Memory B cell (primary cell): ENCODE data around the gene CTNNA3.
"Not testable (repeated sequence)": the region's sequence is repeated elsewhere in the genome, so short reads cannot be mapped to it uniquely, and the experiment has no call there.

Source experiments
- ATAC-seq: fragments of 150-1000 bp; cut with Tn5 transposase; 2 replicates; pipeline ENCODE4 v1.10.0; 2021; ENCODE audit warnings: low read depth, mild to moderate bottlenecking, moderate library complexity
- DNase-seq, 2 donors: peaks; one replicate each; pipeline ENCODE4 v3.0.0; 2022; ENCODE audit warnings: low spot score in 2 of 2
- H3K27ac Mint-ChIP-seq: one replicate; pipeline ENCODE4 v1.8.0; 2022; ENCODE audit warnings: mild to moderate bottlenecking, moderate library complexity, mixed read lengths
- H3K27me3 Mint-ChIP-seq: one replicate; pipeline ENCODE4 v1.8.0; 2022; ENCODE audit warnings: mixed read lengths
- H3K36me3 Mint-ChIP-seq: one replicate; pipeline ENCODE4 v1.8.0; 2022; ENCODE audit warnings: mild to moderate bottlenecking, mixed read lengths
- H3K4me1 Mint-ChIP-seq: one replicate; pipeline ENCODE4 v1.8.0; 2022; ENCODE audit warnings: mixed read lengths
- H3K4me3 Mint-ChIP-seq: one replicate; pipeline ENCODE4 v1.8.0; 2022; ENCODE audit warnings: mild to moderate bottlenecking, moderate library complexity, mixed read lengths
- H3K9me3 Mint-ChIP-seq: one replicate; pipeline ENCODE4 v1.8.0; 2022; ENCODE audit warnings: mixed read lengths

Gene CTNNA3

GRCh38 chr10:66365686-66366085 lies 1330.3 kb downstream of the CTNNA3 start:
- no peaks in the 10 kb centered on the region for H3K4me1 Mint-ChIP-seq
- no peak overlapping the region for H3K4me3 Mint-ChIP-seq
- ATAC-seq (no peak), DNase-seq (no peak)
- no peaks in the 10 kb centered on the region for H3K36me3 Mint-ChIP-seq
- H3K27me3 Mint-ChIP-seq: no peaks in the 10 kb centered on the region
- peaks cover 9% of the 10 kb centered on the region for H3K9me3 Mint-ChIP-seq
- no peak overlapping the region for H3K27ac Mint-ChIP-seq

GRCh38 chr10:66362522-66362921 lies 1333.5 kb downstream of the CTNNA3 start:
- H3K36me3 Mint-ChIP-seq: no peaks in the 10 kb centered on the region
- peaks cover 9% of the 10 kb centered on the region for H3K9me3 Mint-ChIP-seq
- no peak overlapping the region for H3K4me3 Mint-ChIP-seq
- no peaks in the 10 kb centered on the region for H3K4me1 Mint-ChIP-seq
- DNase-seq (no peak), ATAC-seq (no peak)
- no peak overlapping the region for H3K27ac Mint-ChIP-seq
- H3K27me3 Mint-ChIP-seq: no peaks in the 10 kb centered on the region

DNA sequence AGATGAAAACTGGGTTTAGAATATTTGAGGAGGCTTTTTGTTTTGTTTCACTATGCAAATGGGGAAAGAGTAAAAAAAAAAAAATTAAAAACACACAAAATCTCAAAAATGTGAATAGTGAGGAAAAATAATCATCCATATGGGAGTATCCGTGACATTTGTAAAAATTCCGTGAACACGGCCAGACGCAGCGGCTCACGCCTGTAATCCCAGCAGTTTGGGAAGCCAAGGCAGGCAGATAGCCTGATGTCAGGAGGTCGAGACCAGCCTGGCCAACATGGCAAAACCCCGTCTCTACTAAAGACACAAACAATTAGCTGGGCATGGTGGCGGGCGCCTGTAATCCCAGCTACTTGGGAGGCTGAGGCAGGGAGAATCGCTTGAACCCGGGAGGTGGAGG lies 1342.2 kb downstream of the CTNNA3 start:
- ATAC-seq, H3K4me3 Mint-ChIP-seq, H3K9me3 Mint-ChIP-seq, H3K36me3 Mint-ChIP-seq, H3K27ac Mint-ChIP-seq, H3K4me1 Mint-ChIP-seq, H3K27me3 Mint-ChIP-seq, DNase-seq: not testable (repeated sequence)

DNA sequence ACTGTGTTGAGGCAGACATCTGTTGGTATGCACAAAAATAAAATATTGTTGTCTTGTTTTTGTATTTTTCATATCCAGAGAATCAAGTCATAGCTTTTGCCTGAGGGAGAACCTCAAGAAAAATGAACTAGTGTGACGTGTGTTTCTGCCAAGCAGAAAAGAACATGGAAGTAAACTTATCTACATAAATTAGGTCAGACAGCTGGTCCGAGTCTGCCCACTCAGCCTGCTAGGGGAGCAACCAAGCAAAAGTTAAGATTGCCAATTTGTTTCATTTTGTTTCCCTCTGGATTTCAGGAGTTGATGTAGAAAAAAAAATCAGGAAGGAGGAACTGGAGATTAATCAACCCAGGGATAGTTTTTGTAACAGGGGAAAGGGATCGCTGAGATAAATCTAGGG lies 1342.6 kb downstream of the CTNNA3 start:
- Mint-ChIP-seq H3K27ac (no peak overlapping the region), H3K27me3 (no peaks in the 10 kb centered on the region), H3K36me3 (no peaks in the 10 kb centered on the region), H3K4me1 (no peaks in the 10 kb centered on the region), H3K4me3 (no peak overlapping the region), H3K9me3 (peaks cover 2% of the 10 kb centered on the region)
- no peak for DNase-seq
- no peak for ATAC-seq

- no peaks in the 10 kb centered on the region for H3K36me3 Mint-ChIP-seq
- ATAC-seq (no peak), DNase-seq (no peak)
- H3K4me3 Mint-ChIP-seq: no peak overlapping the region
- no peaks in the 10 kb centered on the region for H3K4me1 Mint-ChIP-seq
- no peaks in the 10 kb centered on the region for H3K27me3 Mint-ChIP-seq
- H3K9me3 Mint-ChIP-seq: peaks cover 2% of the 10 kb centered on the region
- H3K27ac Mint-ChIP-seq: no peak overlapping the region
Observed at GRCh38 chr10:66350622-66351399, 1345.2 kb downstream of the CTNNA3 start.

DNA sequence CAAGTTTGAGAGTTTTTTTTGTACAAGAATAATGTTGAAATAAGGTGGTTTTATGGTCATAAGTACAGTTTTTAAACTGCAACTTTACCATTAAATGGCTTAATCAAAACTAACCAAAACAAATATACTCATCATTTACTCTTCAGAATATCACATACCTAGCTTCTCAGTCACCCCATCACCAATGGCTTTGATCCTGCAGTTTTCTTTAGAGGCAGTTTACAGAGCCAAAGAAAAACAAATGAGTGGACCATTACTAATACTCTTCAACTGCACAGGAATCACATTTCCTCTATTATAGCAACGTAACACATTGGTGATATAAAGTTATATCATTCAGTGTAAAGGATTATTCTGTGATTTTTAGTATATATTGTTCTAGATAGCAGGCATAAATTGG lies 1346.3 kb downstream of the CTNNA3 start:
- no peaks in the 10 kb centered on the region for H3K27me3 Mint-ChIP-seq
- DNase-seq: no peak

DNA sequence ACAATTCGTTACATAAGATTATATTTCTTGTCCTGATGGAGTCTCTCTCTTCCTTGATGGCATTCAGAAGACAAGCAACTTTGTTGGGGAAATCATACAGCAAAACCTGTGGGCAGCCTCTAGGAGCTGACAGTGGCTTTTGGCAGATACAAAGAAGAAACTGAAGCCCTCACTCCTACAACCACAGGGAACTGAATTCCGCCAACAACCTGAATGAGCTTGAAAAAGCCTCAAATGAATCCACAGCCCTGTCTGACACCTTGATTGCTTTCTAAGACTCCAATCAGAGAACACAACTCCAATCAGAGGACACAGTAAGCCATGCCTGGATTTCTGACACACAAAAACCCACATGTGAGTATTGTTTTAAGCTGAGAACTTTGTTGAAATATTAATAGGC lies 1346.9 kb downstream of the CTNNA3 start:
- no peaks in the 10 kb centered on the region for H3K36me3 Mint-ChIP-seq
- H3K27me3 Mint-ChIP-seq: no peaks in the 10 kb centered on the region
- H3K4me3 Mint-ChIP-seq: no peak overlapping the region
- ATAC-seq: no peak
- H3K4me1 Mint-ChIP-seq: no peaks in the 10 kb centered on the region
- no peak for DNase-seq
- H3K27ac Mint-ChIP-seq: no peak overlapping the region
- H3K9me3 Mint-ChIP-seq: peaks cover 2% of the 10 kb centered on the region

More for the DNA sequence above, 1346.3 kb downstream of the CTNNA3 start:
- Mint-ChIP-seq H3K4me1 (no peaks in the 10 kb centered on the region), H3K27ac (no peak overlapping the region), H3K9me3 (peaks cover 2% of the 10 kb centered on the region), H3K4me3 (no peak overlapping the region), H3K36me3 (no peaks in the 10 kb centered on the region)
- no peak for ATAC-seq

- no peaks in the 10 kb centered on the region for H3K36me3 Mint-ChIP-seq
- ATAC-seq: no peak
- no peaks in the 10 kb centered on the region for H3K4me1 Mint-ChIP-seq
- H3K27me3 Mint-ChIP-seq: no peaks in the 10 kb centered on the region
- DNase-seq: no peak
- peaks cover 5% of the 10 kb centered on the region for H3K9me3 Mint-ChIP-seq
- no peak overlapping the region for H3K27ac Mint-ChIP-seq
- no peak overlapping the region for H3K4me3 Mint-ChIP-seq
Observed at GRCh38 chr10:66337211-66337610, 1358.8 kb downstream of the CTNNA3 start.

DNA sequence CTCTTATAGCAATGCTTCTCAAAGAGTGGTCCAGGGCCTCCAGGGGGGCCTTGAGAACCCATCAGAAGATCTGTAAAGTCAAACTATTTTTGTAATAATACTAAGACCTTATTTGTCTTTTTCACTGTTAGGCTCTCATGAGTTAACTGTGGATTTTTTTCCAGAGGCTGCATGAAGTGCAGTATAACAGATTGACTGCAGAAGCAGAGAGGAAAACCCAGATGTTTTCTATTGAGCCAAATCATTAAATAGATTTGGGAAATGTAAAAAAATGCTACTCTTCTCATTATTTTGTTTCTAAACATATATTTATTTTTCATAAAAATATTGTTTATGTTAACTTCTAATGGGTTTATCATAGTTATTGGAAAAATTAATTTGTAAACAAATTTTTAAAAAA lies 1359.2 kb downstream of the CTNNA3 start:
- H3K36me3 Mint-ChIP-seq: no peaks in the 10 kb centered on the region
- H3K27ac Mint-ChIP-seq: no peak overlapping the region
- DNase-seq: no peak
- no peaks in the 10 kb centered on the region for H3K27me3 Mint-ChIP-seq
- no peak overlapping the region for H3K4me3 Mint-ChIP-seq
- H3K4me1 Mint-ChIP-seq: no peaks in the 10 kb centered on the region
- no peak for ATAC-seq
- peaks cover 5% of the 10 kb centered on the region for H3K9me3 Mint-ChIP-seq

- not testable (repeated sequence) for H3K27me3 Mint-ChIP-seq, H3K4me3 Mint-ChIP-seq, H3K27ac Mint-ChIP-seq, H3K36me3 Mint-ChIP-seq, H3K4me1 Mint-ChIP-seq, ATAC-seq, H3K9me3 Mint-ChIP-seq, DNase-seq
Observed at GRCh38 chr10:66335753-66336152, 1360.2 kb downstream of the CTNNA3 start.

DNA sequence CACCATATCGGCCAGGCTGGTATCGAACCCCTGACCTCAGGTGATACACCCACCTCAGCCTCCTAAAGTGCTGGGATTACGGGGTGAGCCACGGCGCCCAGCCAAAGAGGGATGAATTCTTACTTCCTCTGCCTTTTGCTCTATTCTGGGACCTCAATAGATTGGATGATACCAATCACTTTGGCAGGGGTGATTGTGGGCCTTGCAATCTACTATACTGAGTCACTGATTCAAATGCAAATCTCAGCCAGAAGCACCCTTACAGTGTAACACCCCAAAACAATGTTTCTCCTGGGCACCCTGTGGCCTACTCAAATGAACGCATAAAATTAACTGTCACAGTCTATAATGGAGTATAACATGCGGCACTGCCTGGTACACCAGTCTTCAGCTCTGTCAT lies 1366.8 kb downstream of the CTNNA3 start:
- no peaks in the 10 kb centered on the region for H3K4me1 Mint-ChIP-seq
- no peak overlapping the region for H3K27ac Mint-ChIP-seq
- no peak for ATAC-seq

GRCh38 chr10:66326876-66327275 lies 1369.1 kb downstream of the CTNNA3 start:
- Mint-ChIP-seq H3K4me3 (no peak overlapping the region), H3K4me1 (no peaks in the 10 kb centered on the region), H3K27me3 (no peaks in the 10 kb centered on the region), H3K27ac (no peak overlapping the region), H3K9me3 (no peaks in the 10 kb centered on the region), H3K36me3 (no peaks in the 10 kb centered on the region)
- DNase-seq (no peak), ATAC-seq (no peak)

More for the DNA sequence above, 1366.8 kb downstream of the CTNNA3 start:
- no peaks in the 10 kb centered on the region for H3K36me3 Mint-ChIP-seq
- no peak overlapping the region for H3K4me3 Mint-ChIP-seq
- H3K9me3 Mint-ChIP-seq: peaks cover 3% of the 10 kb centered on the region
- H3K27me3 Mint-ChIP-seq: no peaks in the 10 kb centered on the region
- DNase-seq: no peak

- DNase-seq (no peak), ATAC-seq (no peak)
- Mint-ChIP-seq H3K36me3 (no peaks in the 10 kb centered on the region), H3K4me3 (no peak overlapping the region), H3K4me1 (no peaks in the 10 kb centered on the region), H3K27ac (no peak overlapping the region), H3K27me3 (no peaks in the 10 kb centered on the region), H3K9me3 (no peaks in the 10 kb centered on the region)
Observed at GRCh38 chr10:66322777-66323176, 1373.2 kb downstream of the CTNNA3 start.

GRCh38 chr10:66321723-66322665 lies 1374.0 kb downstream of the CTNNA3 start:
- H3K27ac Mint-ChIP-seq: no peak overlapping the region

More at GRCh38 chr10:66321723-66322665, 1374.0 kb downstream of the CTNNA3 start:
- Mint-ChIP-seq H3K4me3 (no peak overlapping the region), H3K4me1 (no peaks in the 10 kb centered on the region), H3K36me3 (no peaks in the 10 kb centered on the region), H3K9me3 (no peaks in the 10 kb centered on the region), H3K27me3 (no peaks in the 10 kb centered on the region)
- ATAC-seq (no peak), DNase-seq (no peak)
